GM18861 (cell line): Measurements from ENCODE around the gene NOTCH1.

ENCODE experiments used
- ATAC-seq: cut with Tn5 transposase; IDR thresholded peaks from one replicate; pipeline ENCODE4 v1.9.1; 2021; ENCODE audit not compliant: unreplicated experiment

The NOTCH1 gene

DNA sequence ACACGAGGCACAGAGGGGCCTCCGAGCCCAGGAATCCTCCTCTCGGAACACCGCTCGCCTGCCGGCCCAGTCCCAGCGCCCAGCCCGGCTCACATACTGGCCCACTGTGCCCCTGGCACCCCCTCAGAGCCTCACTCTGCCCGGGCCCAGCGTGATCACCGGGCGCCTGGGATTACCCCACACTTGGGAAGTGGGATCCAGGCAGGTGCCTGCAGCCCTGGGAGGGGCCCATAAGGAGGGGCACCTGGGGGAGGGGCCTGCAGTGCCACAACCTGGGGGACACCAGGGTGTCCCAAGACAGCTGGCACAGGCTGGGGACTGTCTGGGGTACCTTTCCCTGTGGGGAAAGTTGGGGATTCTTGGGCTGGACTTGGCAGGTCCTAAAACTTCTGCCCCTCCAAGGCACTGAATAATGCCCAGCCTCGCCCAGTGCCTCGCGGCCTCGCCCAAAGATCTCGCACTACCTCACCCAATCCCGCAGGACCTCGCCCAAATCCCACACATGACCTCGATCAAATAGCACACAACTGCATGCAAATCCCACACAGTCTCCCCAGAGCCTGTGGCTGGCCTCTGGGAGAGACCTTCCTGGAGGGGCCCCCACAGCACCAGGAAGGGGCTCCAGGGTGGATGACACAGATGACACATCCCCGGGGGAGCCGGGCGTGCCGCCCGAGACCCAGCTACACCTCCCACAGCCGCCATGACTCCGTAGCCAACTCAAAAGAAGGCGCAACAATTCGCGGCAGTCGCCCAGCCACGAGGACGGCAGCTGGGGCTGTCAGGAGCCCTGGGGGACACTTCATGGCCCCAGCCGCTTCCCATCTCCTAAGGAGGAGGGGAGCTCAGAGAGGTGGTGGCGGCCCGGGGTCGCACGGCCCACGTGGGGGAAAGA lies 13.7 kb downstream of the NOTCH1 start:
- no peak for ATAC-seq

DNA sequence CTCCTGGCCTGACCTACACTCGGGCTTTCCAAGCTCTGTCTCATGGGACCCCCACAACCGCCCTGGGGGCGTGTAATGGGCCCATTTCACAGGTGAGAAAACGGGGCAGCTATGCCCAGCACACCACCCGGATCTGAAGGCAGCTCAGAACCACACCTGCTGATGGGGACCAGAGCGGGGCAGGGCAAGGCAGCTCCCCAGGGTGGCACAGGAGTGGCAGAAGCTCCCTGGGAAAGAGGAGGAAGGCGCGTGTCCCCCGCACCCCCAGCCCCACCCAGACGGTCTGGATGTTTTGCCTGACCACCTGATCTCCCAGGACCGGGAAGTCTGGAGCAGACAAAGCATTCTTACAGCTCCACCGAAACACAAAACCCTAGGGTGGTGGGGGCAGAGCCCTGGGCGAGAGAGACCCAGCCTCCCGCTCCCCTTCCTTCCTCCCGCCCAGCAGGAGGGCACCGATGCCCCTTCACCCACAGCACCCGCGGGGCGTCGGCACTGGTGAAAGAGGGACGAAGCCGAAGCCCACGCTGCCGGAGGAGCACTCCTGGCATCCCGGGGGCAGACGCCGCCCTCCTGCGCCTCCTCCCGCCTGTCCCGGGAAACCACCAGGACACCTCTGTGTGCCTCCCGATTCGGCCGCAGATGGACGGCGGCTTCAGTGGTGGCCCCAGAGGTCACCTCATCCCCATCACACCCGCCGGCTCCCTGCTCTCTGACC lies 14.5 kb downstream of the NOTCH1 start:
- ATAC-seq: no peak

- ATAC-seq: no peak
These were observed 15.3 kb downstream of the NOTCH1 start for GRCh38 chr9:136530461-136531089.

GRCh38 chr9:136529516-136530460 lies 16.1 kb downstream of the NOTCH1 start:
- ATAC-seq: no peak

GRCh38 chr9:136528716-136529341 lies 17.0 kb downstream of the NOTCH1 start:
- no peak for ATAC-seq

GRCh38 chr9:136527721-136528710 lies 17.8 kb downstream of the NOTCH1 start:
- no peak for ATAC-seq

GRCh38 chr9:136527131-136527530 lies 18.7 kb downstream of the NOTCH1 start:
- ATAC-seq: no peak

DNA sequence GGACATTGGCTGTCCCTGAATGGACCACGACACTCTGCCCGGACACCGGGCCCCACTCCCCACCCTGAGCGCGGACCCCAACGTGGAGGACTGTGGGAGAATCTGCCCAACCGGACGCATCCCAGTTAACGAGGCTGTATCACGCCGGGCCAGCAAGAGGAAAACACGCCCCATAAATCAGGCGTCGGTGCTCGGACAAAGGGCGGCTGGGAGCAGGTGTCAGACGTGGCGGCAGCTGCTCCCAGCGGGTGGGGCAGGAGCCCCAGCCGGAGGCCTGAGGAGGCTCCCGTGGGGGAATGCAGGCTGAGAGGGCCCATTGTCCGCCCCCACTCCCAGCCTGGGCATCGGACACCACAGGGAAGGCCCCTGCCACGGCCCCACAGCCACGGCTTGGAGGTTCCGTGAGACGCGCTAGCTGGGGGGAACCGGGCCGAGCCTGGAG lies 19.2 kb downstream of the NOTCH1 start:
- no peak for ATAC-seq

- no peak for ATAC-seq
These were observed 19.9 kb downstream of the NOTCH1 start for GRCh38 chr9:136525841-136526499.

GRCh38 chr9:136525207-136525606 lies 20.6 kb downstream of the NOTCH1 start:
- no peak for ATAC-seq

DNA sequence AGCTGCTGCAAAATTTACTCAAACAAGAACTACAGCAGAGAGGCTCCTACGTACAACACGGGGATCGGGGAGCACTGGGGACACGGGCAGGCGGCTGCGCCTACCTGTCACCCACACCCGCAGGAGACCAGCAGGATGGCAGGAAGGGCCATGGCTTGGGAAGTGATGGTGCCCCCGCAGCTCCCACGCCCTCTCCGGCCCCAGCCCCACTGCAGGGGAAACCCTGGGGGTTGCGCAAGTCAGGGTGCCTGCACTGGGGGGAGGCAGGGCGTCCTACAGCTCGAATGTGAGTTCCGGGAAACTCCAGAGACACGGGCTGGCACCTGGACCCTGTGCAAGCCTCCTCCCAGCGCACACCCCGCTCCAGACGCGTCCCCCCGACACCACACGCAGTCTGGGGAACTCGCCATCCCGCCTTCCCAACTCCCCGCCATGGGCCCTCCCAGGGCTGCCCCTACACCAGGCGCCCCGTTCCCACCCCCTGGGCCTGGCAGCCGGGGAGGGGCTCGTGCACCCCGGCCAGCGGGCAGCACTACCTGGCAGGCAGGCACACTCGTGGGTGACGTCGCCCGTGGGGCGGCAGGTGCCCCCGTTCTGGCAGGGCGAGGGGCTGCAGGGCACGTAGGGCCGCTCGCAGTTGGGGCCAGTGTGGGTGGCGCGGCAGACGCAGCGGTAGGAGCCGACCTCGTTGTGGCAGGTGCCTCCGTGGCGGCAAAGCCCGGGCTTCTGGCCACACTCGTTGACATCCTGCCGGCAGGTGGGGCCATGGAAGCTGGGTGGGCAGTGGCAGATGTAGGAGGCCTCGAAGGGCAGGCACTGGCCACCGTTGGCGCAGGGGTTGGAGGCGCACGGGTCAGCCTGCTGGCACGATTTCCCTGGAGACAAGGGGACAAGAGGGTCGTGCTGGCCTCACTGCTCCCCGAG lies 23.3 kb downstream of the NOTCH1 start:
- no peak for ATAC-seq

GRCh38 chr9:136521537-136521936 lies 24.3 kb downstream of the NOTCH1 start:
- no peak for ATAC-seq

DNA sequence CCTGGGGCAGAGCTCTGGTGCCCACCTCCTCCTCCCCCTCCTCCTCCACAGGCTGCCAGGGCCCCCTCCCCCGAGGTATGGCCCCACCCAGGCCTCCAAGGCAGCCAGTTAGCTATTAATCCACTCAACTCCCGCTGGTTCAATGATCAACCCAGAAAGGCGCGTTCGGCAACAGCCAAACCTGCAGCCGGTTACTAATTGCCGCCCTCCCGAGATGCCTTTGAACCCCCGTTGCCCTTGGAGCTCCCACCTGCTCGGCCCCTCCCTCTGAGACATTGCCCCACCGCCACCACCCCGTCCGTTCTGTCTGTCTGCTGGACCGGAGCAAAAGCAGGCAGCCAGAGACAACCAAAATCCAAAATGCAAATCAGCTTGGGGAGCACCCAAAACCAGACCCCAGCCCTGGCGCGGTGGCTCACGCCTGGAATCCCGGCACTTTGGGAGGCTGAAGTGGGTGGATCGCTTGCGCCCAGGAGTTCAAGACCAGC lies 25.8 kb downstream of the NOTCH1 start:
- no peak for ATAC-seq

GRCh38 chr9:136519263-136520052 lies 26.4 kb downstream of the NOTCH1 start:
- ATAC-seq: no peak

DNA sequence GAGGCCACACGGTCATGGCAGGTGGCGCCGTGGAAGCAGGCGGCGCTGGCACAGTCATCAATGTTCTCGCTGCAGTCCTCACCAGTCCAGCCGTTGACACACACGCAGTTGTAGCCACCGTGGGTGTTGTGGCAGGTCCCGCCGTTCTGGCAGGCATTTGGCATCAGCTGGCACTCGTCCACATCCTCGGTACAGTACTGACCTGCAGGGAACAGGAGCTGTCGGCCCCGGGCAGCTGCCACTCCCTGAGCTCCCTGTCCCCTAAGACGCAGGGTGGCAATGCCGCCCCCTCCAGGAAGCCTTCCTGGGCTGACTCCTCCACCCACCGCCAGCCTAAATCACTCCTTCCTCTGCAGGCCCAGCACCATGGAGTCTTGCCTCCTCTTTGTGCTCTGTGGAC lies 27.2 kb downstream of the NOTCH1 start:
- ATAC-seq: no peak

DNA sequence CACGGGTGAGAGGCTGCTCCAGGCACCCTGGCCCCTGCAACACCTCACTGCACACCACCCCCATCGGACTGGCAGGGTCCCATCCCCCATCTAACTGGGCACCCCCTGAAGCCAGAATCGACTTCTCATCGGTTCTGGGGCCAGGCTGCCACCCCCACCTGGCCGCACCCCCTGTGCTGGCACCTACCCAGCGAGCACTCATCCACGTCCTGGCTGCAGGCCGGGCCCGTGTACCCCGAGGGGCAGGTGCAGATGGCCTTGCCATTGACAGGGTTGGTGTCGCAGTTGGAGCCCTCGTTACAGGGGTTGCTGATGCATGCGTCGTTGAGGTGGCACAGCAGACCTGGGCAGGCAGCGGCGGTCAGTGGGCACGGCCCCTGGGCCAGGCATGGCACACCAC lies 27.9 kb downstream of the NOTCH1 start:
- no peak for ATAC-seq
